C4-2B (cell line): Measurements from ENCODE around the gene KCNQ5.

ENCODE experiments used
- CTCF ChIP-seq: fragments of 450-650 bp; conservative IDR thresholded peaks from 2 replicates; pipeline ENCODE4 v1.5.1; 2017; ENCODE audit warnings: mild to moderate bottlenecking
- ZFX ChIP-seq: fragments of 450-650 bp; IDR thresholded peaks from 2 replicates; pipeline ENCODE4 v1.6.1; 2017

DNA sequence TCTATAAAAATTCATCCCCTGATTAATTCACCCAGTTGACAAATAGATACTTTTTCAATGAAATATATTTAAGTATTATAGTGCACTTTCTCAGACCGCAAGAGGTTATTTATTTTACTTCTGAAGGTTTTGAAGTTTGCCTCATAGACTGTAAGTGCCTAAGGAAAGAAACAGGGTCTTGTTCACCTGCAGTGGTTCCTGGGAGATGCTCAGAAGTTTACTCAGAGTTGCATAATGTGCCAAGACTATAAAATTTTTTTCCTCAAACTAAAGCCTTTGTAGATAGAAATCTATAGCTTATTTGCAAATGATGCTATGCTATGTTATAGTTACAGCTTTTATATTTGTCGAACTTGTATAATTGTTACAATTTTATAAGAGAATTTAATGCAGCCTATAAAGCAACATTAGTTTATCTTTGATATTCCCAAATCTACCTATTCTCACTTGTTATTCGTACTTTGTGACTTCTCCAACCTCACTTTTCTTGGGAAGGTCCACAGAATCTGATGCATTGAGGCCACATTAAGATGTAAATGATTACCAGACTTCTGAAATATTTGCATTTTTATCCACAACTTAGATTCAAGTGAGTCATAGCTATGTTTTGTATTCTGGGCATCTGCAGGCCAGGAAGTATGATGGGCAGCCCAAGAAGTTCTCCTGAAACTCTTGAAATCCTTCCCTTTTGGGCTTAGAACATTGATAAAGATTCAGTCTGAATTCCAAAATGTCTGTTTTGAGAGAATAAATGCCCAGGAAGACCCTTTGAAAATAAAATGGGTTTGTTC lies 35.7 kb downstream of the KCNQ5 start:
- TF ChIP-seq CTCF (no peak), ZFX (no peak)
